DMS153 (cell line): ENCODE data around the gene RGS7.
"Not testable (repeated sequence)": the region's sequence is repeated elsewhere in the genome, so short reads cannot be mapped to it uniquely, and the experiment has no call there.

Experiments
- DNase-seq: peaks from one replicate; lab custom pipeline; 2025; lab: John Stamatoyannopoulos, UW

RGS7 gene

GRCh38 chr1:241139047-241139446 lies 218.0 kb downstream of the RGS7 start:
- no peak for DNase-seq

GRCh38 chr1:241138248-241138647 lies 218.8 kb downstream of the RGS7 start:
- DNase-seq = no peak

GRCh38 chr1:241136389-241136788 lies 220.6 kb downstream of the RGS7 start:
- no peak for DNase-seq

GRCh38 chr1:241131636-241132194 lies 225.3 kb downstream of the RGS7 start:
- no peak for DNase-seq

- DNase-seq = no peak
These were observed 226.1 kb downstream of the RGS7 start for GRCh38 chr1:241130881-241131280.

- DNase-seq = no peak
These were observed 227.6 kb downstream of the RGS7 start for GRCh38 chr1:241129207-241129960.

- DNase-seq = no peak
These were observed 231.7 kb downstream of the RGS7 start for GRCh38 chr1:241125286-241125685.

GRCh38 chr1:241118049-241118448 lies 239.0 kb downstream of the RGS7 start:
- DNase-seq = no peak

- no peak for DNase-seq
These were observed 241.2 kb downstream of the RGS7 start for GRCh38 chr1:241115784-241116183.

GRCh38 chr1:241114699-241115233 lies 242.2 kb downstream of the RGS7 start:
- no peak for DNase-seq

GRCh38 chr1:241113557-241113956 lies 243.4 kb downstream of the RGS7 start:
- no peak for DNase-seq

GRCh38 chr1:241109039-241109438 lies 248.0 kb downstream of the RGS7 start:
- DNase-seq = no peak

- no peak for DNase-seq
These were observed 251.9 kb downstream of the RGS7 start for GRCh38 chr1:241105147-241105546.

GRCh38 chr1:241102664-241103063 lies 254.3 kb downstream of the RGS7 start:
- DNase-seq = no peak

GRCh38 chr1:241101622-241102021 lies 255.4 kb downstream of the RGS7 start:
- DNase-seq = no peak

- no peak for DNase-seq
These were observed 259.5 kb downstream of the RGS7 start for GRCh38 chr1:241097479-241097878.

- DNase-seq = no peak
These were observed 260.0 kb downstream of the RGS7 start for GRCh38 chr1:241096982-241097381.

- DNase-seq = no peak
These were observed 261.2 kb downstream of the RGS7 start for GRCh38 chr1:241095847-241096246.

GRCh38 chr1:241090798-241091197 lies 266.2 kb downstream of the RGS7 start:
- DNase-seq = no peak

- DNase-seq = not testable (repeated sequence)
These were observed 267.9 kb downstream of the RGS7 start for GRCh38 chr1:241089066-241089465.

GRCh38 chr1:241088075-241088474 lies 268.9 kb downstream of the RGS7 start:
- not testable (repeated sequence) for DNase-seq

GRCh38 chr1:241086686-241087085 lies 270.3 kb downstream of the RGS7 start:
- DNase-seq = no peak

- no peak for DNase-seq
These were observed 273.7 kb downstream of the RGS7 start for GRCh38 chr1:241083285-241083684.

GRCh38 chr1:241081473-241081872 lies 275.5 kb downstream of the RGS7 start:
- DNase-seq = no peak
